GM18517 (cell line): ENCODE measurements around the gene RPL36.

ENCODE experiments used
- ATAC-seq: cut with Tn5 transposase; IDR thresholded peaks from one replicate; pipeline ENCODE4 v1.9.1; 2021; ENCODE audit warnings: mild to moderate bottlenecking, moderate library complexity; ENCODE audit not compliant: unreplicated experiment

Gene RPL36

DNA sequence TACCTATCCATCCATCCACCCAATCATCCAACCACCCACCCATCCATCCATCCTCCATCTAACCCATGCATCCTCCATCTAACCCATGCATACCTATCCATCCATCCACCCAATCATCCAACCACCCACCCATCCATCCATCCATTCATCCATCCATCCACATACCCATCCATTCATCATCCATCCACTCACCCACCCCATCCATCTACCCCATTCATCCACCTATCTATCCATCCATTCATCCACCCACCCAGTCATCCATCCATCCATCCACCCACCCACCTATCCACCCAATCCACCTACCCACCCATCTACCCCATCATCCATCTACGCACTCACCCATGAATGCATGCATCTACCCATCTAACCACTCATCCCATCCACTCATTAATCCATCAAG, 16.3 kb upstream of the RPL36 start:
- ATAC-seq, result no peak

DNA sequence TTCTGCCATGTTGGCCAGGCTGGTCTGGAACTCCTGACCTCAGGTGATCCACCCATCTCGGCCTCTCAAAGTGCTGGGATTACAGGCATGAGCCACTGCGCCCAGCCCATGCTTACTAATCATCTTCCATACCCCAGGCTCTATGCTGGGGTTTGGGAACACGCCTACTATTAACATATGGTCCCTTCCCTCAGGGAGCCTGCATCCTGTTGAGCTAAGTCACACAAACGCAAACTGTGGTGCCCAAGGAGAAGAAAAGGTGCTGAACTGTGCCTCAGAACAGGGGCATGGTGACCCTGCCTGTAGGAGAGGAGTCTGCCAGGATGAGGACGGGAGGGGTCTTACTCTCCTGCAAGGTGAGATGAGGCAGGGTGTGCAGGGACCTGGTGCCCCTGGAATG, 15.4 kb upstream of the RPL36 start:
- no peak for ATAC-seq

DNA sequence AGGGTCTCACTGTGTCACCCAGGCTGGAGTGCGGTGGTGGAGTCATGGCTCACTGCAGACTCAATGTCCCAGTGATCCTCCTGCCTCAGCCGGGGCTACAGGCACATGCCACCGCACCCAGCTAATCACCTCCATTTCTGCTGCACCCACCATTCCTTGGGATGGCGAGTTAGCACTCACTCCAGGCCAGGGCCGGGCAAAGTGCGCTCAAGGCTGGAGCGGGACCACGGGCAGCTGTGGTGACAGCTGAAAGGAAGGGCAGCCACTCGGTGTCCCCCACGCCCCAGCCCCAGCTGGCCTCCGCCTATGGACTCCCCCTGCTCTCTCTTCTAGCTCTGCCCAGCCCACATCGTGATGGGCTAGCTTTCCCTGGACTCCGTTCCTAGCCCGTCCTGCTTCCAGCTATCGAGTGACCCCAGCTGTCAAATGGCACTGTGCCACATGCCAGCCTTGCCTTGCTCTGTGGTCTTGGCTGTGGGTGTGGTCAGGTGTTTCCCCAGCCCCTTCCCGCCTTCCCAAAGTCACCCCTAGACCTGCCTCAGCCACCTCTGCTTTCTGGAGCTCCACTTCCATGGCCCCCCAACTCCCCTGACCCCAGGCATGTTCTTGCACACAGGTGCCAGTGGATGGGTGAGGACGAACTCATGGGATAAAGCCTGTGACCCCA, 13.9 kb upstream of the RPL36 start:
- ATAC-seq, result no peak

DNA sequence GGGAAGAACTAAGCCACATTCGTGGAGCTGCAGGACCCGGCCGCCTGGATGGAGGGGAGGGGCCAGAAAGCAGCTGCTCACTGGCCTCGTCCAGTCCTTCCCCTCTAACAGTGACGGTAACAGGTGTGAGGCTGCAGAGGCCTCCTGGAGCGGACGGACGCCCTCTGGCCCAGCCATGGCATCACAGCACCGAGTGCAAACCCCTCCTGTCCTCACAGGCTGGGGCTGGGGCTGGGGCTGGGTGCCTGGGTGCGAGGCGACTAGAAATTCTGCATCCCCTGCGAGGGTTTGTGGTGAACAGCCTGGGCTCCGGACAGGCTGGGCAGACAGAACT, 13.4 kb upstream of the RPL36 start:
- no peak for ATAC-seq

DNA sequence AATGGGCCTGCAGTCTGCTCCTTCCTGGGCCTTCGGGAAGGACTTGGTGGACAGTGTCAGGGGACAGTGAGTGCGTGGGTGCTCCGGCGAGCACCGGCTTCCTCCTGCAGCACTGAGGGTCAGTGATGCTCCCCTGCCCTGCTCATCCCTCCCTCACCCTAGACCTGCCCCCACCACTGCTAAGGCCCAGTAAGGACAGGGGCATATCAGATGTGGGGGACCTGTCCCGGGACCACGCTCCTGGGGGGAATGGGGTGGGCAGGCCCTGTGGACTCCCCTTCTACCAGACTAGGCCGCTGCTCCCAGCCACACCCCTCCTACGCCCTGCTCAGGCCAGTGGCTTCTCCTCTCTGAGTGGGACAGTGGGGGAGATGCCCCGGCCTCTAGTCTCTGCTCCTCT, 13.0 kb upstream of the RPL36 start:
- no peak for ATAC-seq

DNA sequence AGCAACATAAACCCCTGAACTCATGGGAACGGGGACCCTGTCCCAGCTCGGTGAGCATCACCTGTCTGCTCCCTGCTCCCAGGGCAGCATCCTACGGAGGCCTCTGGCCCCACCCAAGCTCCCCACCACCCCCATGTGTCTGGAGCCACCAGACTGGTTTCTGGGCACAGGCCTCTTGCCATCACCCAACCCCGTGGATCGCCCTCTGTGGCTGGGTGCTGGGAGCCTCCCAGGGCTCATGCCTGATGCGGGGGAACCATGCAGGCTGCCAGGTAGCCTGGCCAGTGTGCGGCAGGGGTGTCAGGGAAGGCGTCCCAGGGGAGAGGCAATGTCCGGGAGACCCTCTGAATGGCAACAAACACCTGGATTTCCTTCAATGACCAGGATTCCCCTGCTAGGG, 12.5 kb upstream of the RPL36 start:
- ATAC-seq, result no peak

DNA sequence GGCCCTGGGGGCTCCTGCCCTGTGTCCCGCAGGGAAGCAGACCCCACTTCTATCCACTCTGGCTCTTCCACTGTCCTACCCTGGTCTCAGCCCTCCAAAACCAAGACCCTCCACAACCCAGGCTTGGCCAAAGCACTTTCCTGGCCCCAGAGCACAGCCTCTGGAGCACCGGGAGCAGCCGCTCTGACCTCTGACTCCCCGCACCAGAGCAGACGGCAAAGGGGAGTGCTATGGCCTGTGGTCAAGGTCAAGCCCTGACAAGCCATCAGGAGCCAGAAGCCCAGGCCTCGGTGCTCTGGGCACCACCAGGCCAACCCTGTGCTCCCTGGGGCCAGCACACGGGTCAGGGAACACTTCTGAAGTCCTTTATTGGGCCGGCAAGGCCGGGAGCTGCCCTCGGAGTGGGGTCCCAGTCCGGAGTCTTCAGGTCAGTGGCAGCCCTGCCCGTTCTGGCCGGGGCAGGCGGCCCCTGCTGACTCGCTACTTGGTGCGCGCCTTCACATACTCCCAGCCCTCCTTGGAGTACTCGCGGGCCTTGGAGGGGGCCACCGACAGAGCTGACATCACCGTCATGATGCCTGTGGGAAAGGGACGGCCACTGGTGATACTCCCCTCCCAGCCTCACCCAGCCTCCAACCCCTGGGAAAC, 11.9 kb upstream of the RPL36 start:
- no peak for ATAC-seq

DNA sequence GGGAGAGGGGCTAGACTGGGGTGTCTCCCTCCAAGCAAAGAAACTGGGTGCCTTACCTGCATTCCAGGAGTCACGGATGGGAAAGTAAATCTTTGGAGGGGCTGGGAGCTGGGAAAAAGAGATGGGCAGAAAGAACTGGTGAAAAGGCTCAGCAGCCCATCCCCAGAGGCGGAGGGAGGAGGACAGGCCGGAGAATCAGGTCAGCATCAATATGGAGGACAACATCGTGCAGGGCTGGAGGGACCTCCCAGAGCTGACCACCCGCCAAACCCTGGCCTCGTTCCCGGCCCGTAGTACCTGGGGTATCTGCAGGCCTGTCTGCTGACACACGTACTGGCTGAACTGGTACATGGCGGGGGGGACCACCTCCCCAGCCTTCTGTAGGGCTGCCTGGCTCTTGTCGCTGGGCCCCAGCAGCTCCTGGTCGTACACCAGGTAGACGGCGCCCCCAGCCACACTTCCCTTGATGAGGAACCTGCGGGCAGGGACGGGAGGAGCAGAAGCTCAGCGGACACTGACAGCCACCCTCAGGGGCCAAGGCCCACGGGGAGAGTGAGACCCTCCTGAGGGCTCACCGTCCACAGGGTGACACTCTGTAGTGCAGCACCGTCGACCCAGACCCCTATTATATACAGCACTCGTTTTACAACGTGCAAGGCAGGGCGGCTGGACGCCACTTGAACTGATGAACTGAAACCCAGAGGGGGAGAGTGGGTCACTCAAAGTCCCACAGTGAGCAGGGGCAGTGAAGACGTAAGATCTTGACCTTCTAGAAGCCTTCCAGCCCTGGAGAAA, 10.6 kb upstream of the RPL36 start:
- ATAC-seq, result no peak

DNA sequence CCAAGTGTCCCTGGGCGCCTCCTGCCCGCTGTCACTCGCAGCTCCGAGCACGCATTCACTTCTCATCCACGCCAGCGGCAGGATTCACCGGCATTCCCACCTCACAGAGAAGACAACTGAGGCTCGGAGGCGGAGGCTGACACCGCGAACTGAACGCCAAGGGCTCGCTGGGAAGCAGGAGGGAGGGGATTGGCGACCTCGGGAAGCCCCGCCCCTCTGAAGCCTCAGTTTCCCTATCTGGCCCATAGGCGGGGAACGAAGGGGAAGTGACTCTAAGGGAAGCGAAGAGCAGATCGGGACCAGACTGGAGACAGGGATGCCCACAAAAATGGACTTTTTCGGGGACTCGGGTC, 10.0 kb upstream of the RPL36 start:
- no peak for ATAC-seq

DNA sequence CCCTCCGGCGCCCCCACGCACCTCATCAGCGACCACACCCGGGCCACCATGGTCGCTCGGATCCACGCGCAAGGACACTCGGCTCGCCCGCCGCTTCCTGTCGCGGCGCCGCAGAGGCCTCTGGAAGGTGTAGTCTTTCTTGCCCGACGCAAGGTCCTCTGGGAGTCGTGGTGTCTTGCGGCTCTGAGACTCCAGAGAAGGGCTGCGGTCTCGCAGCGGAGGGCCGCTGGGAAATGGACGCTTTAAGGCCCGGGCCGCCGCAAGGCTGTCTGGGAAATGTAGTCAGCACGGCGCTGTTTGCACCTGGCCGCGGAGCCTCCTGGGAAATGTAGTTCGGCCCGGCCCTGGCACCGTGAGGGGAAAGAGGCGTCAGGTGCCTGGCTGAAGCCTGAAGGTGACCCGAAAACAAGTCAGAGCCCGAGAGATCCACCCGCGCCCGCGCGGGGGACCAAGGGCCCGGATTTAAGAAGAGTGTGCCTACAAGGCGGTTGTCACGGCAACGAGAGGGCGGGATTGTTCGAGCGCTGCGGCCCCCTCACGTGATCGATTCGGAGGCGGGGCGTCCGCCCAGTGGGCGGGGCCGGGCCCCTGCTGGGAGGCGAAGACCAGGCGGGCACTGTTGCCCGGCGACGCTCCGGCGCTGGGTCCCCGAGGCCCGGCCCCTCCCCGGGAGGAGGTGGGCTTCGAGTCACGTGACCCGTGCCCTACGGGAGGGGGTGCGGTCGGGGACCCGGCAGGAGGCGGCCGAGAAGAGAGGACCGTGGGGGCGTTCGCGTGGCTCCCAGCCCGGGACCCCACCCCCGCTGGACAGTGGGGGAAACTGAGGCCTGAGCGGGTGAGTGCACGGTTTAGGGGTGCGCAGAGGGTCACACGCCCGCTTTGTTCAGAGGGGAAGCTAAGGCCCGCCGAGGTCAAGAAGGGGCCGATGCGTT, 9.4 kb upstream of the RPL36 start, which contains the start of the genes HSD11B1L and MICOS13:
Gene HSD11B1L (plus strand): TSS at position 591 of the 932 bp plus-strand sequence. CDS start 3,806 bp downstream, outside the sequence.
Gene MICOS13 (minus strand): TSS at position 80 of the 932 bp plus-strand sequence. CDS start 30 bp downstream, at position 50.
- ATAC-seq, result peak; percentile 78

DNA sequence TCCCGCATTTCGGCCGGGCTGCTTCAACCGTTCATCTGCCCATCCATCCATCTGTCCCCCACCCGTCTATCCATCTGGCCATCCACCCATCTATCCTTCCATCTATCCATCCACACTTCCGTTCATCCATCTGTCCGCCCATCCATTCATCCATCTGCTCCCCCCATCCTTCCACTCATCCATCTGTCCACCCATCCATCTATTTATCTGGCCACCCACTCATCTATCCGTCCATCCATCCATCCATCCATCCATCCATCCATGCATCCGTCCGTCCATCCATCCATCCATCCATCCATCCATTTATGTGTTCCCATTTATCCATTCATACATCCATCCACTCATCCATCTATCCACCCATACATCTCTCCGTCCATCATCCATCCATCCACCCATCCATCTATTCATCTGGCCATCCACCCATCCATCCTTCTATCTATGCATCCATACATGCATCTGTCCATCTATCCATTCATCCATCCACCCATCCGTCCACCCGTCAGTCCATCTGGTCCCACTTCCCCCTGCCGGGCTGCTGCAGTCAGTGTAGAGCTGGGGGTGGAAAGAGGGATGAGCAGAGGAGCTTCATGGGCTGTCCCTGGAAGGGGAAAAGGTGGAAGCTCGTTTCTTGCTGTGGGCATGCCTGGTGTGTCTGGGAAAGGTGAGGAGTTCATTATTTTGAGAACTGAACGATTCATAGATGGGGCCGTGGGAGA, 8.5 kb upstream of the RPL36 start:
- no peak for ATAC-seq

DNA sequence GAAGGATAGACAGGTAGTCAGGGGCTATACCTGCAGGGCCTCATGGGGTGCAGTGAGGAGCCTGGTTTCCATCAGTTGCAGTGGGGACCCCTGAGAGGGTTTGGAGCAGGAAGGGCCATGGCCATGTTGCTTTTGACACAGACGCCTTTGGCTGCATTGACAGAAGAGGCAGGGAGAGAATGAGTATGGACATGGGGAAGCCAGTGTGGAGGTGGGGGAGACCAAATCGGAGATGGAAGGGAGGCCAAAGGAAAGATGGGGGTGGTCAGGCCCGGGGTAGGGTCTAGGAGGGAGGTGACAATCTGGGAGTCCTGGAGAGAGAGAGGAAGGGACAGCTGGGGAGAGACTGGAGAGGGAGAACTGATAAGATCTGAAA, 8.0 kb upstream of the RPL36 start:
- no peak for ATAC-seq

DNA sequence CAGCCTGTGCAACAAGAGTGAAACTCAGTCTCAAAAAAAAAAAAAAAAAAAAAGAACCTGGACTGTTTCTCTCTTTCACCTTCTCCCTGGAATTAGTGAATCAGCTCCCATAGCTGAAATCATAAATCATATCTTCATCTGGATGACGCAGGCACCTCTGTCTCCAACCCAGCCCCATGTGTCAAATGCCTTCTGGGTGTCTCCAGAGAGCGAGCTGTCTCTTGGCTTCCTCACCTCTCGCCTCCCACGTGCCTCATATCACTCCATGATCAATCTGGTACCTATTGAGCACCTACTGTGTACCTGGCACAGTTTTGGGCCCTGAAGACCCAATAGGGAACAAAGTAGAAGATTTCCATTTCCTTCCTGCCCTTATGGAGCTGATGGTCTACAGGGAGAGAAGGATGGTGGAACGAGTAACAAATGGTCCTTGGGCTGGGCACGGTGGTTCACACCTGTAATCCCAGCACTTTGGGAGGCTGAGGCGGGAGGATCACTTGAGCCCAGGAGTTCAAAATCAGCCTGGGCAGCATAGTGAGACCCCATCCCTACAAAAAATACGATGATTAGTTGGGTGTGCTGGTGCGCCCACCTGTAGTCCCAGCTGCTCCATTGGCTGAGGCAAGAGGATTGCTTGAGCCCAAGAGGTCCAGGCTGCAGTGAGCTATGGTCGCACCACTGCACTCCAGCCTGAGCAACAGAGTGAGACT, 6.8 kb upstream of the RPL36 start:
- no peak for ATAC-seq

DNA sequence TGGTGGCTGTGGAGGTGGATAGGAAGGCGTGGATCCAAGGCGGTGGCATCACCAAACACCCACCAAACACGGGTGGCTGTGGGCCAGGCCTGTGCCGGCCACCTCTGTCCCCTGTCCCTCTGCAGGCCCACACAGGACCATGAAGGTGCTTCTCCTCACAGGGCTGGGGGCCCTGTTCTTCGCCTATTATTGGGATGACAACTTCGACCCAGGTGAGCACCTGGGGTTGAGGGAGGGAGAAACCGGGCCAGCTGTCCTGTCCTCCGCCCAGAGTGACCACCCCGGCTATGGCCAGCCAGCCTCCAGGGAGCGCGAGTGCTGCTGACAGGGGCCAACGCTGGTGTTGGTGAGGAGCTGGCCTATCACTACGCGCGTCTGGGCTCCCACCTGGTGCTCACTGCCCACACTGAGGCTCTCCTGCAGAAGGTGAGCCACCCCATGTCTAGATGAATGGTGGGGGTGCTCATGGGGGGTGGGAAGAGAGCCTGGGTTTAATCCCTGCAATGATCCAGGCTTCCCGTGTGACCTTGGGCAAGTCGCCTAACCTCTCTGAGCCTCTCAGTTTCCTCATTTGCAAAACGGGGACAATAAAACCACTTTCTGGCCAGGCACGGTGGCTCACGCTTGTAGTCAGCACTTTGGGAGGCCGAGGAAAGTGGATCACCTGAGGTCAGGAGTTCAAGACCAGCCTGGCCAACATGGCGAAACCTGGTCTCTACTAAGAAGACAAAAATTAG, 5.2 kb upstream of the RPL36 start:
- ATAC-seq, result no peak

DNA sequence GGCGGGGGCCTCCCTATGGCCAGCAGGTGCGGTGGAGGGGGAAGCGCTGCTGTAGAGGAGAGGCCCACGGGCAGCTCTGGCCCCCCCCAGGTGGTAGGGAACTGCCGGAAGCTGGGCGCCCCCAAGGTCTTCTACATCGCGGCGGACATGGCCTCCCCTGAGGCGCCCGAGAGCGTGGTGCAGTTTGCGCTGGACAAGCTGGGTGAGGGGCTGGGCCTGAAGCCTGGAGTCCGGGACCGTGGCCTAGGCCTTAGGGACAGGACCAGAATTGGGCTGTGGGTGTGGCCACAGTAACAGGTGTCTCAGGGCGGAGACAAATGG, 3.8 kb upstream of the RPL36 start:
- no peak for ATAC-seq

DNA sequence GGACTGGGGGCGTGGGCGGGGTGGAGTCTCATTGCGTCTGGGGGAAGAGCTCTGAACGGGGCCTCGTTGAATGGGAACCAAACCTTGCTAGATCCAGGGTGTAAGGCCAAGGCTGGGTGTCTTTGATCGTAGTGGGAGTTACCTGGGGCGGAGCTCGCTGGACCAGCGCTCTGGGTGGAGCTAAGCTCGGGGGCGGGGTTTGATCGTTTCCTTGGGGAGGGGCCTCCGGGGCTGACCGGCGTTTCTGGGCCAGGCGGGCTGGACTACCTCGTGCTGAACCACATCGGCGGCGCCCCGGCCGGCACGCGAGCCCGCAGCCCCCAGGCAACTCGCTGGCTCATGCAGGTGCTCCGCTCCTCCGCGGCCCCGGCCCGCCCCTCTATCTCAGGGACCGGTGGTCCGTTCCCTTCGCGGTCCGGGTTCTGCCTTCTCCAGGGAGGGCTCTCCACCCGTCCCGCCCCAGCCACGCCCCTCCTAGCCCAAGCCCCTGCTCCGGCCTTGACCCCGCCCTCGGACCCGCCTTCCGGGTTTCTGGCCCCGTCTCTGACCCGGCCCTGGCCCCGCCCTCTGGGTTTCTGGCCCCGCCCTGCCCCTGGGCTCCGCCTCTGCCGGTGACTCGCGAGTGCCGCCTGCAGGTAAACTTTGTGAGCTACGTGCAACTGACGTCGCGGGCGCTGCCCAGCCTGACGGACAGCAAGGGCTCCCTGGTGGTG, 3.3 kb upstream of the RPL36 start:
- ATAC-seq, result peak; percentile 40

DNA sequence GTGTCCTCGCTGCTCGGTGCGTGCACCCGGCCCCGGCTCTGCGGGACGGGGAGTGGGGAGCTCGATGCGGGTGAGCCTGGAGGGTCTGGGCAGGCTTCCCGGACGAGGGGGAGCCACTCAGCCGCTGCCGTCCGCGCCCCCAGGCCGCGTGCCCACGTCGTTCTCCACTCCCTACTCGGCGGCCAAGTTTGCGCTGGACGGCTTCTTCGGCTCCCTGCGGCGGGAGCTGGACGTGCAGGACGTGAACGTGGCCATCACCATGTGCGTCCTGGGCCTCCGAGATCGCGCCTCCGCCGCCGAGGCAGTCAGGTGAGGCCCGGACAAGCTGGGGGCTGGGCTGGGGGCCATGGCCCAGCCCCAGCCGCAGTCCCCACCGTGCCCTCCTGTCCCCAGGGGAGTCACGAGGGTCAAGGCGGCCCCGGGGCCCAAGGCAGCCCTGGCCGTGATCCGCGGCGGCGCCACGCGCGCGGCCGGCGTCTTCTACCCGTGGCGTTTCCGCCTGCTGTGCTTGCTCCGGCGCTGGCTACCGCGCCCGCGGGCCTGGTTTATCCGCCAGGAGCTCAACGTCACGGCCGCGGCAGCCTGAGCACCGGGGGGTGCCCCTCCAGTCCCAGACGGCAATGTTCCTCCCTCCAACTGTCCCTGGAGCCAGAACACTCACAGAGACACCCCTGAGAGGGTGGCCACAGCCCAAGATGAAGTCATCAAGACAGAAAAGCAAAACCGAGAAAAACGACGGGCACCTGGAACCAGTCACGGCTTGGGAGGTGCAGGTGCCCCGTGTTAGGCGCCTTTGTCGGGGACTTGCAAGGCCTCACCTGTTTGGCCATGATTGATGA, 2.5 kb upstream of the RPL36 start:
- ATAC-seq, result no peak
